Measurements from ENCODE around the gene PDILT. TPM values are rescaled to one million over a fixed set of nuclear protein-coding genes. Genes with fewer than 3 reads are reported as not detected.
"Not testable (repeated sequence)": the region's sequence is repeated elsewhere in the genome, so short reads cannot be mapped to it uniquely, and the experiment has no call there.

Gene PDILT
- total RNA-seq, 1 experiment from 2014 or later = not detected

GRCh38 chr16:20322696-20323095 is 81.8 kb downstream of the PDILT start:
- DNase-seq (ENCODE audit: low read depth) = no peak

DNA sequence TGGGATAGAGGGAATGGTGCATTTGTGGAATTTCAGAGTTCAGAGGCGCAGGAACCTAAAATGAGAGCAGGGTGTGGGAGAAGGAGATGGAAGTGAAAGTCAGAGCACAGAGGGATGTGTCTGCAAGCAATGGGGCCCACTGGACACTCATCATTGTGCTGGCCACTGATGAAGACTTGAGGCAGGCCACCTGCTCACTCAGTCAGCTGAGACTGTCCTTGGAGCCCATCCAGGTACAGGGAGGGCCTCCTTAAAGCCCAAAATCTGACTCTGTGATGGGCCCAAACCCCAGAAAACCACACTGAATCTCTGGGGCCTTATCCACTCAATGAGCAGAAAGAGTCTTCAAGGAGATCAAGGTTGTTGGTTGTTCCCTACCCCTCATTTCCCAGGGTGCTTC is 82.9 kb downstream of the PDILT start:
- no peak for DNase-seq (ENCODE audit: low read depth)

- DNase-seq (ENCODE audit: low read depth) = not testable (repeated sequence)
Measured at GRCh38 chr16:20321051-20321450, 83.5 kb downstream of the PDILT start.

- no peak for DNase-seq (ENCODE audit: low read depth)
Measured at GRCh38 chr16:20320592-20320991, 83.9 kb downstream of the PDILT start.

DNA sequence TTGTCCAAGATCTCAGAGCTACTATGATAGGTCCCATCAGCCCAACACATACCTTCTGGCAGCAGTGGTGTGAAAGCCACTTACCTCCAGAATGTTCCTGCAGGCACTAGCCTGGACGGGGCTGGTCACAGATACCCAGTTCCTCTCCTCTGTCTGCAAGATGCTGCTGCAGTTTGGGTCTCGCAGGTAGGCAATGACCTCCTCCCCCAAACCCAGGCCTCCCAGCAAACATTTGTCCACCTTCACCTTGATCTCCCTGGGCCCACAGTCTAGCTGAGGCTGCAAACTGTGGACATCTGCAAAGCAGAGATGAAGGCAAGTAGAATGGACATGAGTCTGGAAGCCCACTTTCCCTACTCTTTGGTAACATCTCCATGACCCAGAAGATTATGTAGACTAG is 84.4 kb downstream of the PDILT start:
- DNase-seq (ENCODE audit: low read depth) = no peak

DNA sequence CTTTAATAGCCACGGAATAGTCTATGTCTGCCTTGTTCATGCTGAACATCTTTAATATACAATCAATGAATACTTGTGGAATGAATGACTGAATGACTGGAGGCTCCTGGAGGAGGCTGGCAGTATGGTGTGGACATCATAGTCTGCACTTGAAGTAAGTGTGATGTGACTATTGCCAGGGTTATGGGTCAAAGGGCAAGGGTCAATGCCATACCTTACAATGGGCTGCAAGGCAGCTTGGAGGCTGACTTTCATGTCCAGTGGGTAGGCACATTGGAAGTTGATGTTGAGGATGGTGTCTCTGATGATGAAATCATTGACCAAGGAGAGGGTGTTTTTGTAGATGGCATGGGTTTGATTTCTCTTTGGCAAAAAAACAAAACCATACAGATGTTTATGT is 85.1 kb downstream of the PDILT start:
- no peak for DNase-seq (ENCODE audit: low read depth)

DNA sequence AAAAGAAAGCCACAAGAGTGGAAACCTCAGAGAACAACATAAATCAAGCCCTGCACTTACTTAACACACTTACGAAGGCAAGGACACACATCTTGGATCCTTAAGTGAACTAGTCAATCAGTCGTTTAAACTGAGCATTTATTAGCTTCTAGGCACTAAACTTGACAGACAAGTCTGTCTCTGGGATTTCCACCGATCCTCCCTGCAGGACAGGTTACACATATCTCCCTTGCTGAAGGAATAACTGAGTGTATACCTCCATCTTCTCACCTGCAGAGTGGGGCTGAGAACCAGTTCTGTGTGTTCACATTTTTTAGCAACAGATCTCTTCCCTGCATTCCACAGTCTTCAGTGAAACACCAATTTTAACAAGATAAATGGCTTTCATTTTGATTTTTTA is 86.1 kb downstream of the PDILT start:
- DNase-seq (ENCODE audit: low read depth) = no peak

DNA sequence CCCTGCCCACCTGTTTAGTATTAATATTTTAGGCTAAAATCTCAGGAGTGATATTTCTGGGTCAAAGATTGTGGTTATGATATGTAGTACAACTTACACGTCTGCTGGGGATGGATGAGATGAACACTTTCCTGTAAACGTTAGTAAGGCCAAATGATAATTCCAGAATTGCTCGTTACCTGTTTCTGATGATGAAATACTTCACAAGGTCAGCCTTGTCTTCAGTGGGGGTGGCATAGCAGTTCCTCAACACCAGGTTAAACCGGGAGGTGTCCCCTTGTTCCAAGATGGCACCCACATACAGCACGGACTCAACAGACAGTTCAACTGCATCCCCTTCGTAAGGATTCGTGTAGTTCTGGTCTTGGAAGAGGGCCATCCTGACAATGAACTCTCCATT is 86.5 kb downstream of the PDILT start:
- DNase-seq (ENCODE audit: low read depth) = no peak

DNA sequence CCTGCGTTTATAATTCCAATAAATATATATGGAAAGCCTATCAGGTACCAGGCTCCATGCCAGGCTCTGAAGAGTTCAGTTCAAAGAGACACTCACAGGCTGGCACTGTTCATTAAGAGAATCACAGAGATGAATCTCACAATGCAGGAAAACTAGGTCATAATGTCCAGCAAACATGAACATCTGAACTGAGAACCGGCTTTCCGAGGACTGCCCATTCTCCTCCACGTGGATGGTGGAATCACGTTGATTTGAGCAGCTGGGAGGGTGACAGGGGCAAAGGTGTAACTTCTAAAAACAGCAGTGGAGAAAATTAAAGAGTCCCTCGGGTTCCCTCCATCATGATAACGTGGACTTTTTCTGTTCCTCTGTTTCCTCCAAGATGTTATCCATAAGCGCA is 87.4 kb downstream of the PDILT start:
- no peak for DNase-seq (ENCODE audit: low read depth)

DNA sequence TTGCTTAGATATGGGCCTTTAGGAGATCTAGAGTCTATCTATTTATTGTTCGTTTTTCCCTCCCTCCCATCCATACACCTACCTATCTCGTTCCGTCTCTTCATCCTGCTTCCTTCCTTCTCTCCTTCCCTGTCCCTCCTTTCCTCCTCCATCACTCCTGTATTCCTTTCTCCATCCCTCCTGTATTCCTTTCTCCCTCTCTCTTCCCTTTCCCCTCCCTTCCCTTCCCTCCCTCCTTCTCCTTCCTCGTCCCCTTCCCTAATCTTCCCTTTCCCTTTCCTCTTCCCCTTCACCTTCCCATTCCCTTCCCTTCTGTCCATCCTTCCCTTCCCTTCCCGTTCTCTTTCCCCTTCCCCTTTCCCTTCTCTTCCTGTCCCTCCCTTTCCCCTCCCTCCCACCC is 87.8 kb downstream of the PDILT start:
- no peak for DNase-seq (ENCODE audit: low read depth)

DNA sequence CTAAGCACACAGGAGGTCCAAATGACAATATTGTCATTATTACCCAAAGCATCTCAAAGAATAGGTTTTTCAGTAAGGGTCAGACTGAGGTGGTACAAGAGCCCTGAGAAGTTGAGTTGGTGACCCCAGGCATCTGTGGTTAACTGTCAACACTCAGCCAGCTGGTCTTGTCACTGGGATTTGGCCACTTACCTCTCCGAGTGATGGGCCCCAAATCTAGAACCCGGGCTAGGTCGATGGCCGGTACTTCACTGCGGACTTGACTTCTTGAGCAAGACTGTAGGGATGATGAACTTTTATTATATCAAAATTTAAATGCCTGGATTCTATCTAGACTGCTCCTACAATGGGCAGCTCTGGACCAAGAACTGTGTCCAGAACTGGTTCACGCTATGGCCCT is 88.8 kb downstream of the PDILT start:
- DNase-seq (ENCODE audit: low read depth) = no peak

GRCh38 chr16:20314575-20314974 is 90.0 kb downstream of the PDILT start:
- DNase-seq (ENCODE audit: low read depth) = no peak

DNA sequence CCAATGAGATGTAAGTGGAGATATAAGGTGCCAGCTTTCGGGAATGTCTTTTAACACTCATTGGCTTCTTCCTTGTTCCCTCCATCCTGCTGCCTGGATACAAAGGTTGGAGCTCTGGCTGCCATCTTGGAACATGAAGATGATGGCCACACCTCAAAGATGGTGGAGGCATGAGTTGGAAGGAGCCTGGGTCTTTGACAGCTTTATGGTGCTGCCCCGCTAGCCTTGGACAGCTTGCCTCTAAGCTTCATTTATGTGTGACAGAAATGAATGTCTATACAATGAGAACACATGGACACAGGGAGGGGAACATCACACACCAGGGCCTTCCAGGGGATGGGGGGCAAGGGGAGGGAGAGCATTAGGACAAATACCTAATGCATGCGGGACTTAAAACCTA is 90.8 kb downstream of the PDILT start:
- no peak for DNase-seq (ENCODE audit: low read depth)

DNA sequence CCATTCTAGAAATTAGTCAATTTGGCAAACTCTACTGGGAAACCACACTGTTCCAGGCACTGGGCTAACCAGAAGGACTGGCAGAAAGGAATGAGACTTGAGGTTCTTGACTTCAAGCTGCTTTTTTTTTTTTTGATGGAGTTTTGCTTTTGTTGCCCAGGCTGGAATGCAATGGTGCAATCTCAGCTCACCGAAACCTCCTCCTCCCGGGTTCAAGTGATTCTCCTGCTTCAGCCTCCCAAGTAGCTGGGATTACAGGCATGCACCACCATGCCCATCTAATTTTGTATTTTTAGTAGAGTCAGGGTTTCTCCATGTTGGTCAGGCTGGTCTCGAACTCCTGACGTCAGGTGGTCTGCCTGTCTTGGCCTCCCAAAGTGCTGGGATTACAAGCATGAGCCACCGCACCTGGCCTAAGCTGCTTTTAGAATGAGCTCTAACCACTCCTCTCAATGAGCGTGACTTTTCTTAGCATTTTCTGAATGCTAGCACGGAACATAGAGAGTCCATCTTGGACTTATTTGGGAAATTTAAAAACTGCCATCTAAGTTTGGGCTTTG is 91.9 kb downstream of the PDILT start:
- not testable (repeated sequence) for DNase-seq (ENCODE audit: low read depth)

DNA sequence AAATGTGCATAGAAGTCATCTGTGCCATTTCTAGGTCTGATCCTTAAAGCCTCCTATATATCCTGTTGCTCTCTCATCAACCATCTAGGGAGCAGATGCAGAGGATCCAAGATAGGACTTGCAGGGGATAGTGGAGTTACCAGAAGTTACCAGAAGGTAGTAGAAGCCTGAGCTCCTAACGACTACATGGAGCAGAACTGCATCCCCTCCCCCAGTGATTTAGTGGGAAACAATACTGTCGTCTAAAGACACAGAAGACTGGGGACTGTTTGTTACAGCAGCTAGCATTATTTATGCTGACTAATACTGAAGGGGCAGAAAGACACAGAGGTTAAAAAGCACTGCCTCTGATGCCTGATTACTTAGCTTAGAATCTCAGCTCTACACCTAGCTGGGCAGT is 93.0 kb downstream of the PDILT start:
- no peak for DNase-seq (ENCODE audit: low read depth)

DNA sequence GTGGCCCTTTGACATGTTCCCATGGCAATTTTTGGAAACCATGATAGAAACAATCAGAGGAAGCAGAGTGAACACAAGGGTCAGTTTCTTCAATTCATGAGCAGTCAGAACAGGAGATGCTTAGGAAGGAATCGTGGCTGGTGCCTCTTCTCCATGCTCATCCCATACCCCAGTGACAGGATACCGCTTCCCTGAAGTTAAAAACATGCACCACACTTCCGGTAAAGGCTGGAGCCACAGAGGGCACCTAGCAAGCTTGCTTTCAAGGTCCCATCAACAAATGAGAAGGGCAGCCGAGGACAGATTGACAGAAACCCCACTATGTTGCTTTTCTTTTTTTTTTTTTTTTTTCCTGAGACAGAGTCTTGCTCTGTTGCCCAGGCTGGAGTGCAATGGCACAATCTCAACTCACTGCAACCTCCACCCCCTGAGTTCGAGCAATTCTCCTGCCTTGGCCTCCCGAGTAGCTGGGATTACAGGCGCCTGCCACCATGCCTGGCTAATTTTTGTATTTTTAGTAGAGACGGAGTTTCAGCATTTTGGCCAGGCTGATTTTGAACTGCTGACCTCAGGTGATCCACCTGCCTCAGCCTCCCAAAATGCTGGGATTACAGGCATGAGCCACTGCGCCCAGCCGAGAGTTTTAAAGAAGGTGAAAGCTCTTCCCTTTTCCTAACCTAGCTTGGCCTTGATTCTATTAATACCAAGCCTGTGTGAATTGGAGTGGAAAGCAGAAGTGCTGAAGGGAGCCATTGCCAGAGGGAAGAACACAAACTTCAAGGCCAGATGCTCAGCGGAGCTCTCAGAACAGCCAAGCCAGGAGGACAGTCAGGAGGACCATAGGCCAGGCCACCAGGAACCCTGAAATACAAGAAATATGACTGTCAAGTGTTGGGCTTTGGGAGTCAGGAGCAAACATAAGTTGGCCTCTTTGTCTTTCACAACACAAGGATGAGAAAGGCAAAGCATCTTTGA is 93.8 kb downstream of the PDILT start:
- no peak for DNase-seq (ENCODE audit: low read depth)

DNA sequence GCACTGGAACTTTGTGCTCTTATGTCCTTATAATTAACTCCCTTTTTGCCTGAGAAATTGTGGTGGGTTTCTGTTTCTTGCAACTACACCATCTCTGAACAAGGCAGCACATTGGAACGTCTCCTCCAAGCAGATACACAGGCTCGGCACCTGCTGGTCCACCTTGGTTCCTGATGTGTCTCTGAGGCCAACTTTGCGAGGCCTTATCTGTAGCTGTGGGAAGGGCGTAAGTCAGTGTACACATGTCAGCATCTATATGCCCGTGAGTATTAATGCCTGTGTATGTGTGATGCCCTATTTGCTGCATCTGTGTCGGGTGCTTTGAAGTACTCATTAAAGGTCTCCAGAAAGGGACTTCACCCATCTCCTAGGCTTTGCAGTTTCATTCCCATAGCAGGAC is 94.8 kb downstream of the PDILT start:
- no peak for DNase-seq (ENCODE audit: low read depth)

Other genes with a start within 250 kb of the PDILT start
- not detected in 2 replicates for gene GP2, start 77.2 kb downstream of the PDILT start, total RNA-seq (2014; rRNA removed; shearing (Covaris generic))
- gene UMOD, start 52.0 kb downstream of the PDILT start, total RNA-seq (2014; rRNA removed; shearing (Covaris generic)) = not detected in 2 replicates
- not detected in 2 replicates for gene ACSM5, start 4.8 kb upstream of the PDILT start, total RNA-seq (2014; rRNA removed; shearing (Covaris generic))
- not detected in 2 replicates for gene ACSM2A, start 46.8 kb upstream of the PDILT start, total RNA-seq (2014; rRNA removed; shearing (Covaris generic))
- not detected in 2 replicates for gene ACSM2B, start 171.6 kb upstream of the PDILT start, total RNA-seq (2014; rRNA removed; shearing (Covaris generic))